ENCODE measurements around the gene PLN. TPM values are rescaled to one million over a fixed set of nuclear protein-coding genes. Genes with fewer than 3 reads are reported as not detected.

The PLN gene
- total RNA-seq, 2 donors from 2014 or later, result 382 to 468 TPM

- TF ChIP-seq, protein P1, sequence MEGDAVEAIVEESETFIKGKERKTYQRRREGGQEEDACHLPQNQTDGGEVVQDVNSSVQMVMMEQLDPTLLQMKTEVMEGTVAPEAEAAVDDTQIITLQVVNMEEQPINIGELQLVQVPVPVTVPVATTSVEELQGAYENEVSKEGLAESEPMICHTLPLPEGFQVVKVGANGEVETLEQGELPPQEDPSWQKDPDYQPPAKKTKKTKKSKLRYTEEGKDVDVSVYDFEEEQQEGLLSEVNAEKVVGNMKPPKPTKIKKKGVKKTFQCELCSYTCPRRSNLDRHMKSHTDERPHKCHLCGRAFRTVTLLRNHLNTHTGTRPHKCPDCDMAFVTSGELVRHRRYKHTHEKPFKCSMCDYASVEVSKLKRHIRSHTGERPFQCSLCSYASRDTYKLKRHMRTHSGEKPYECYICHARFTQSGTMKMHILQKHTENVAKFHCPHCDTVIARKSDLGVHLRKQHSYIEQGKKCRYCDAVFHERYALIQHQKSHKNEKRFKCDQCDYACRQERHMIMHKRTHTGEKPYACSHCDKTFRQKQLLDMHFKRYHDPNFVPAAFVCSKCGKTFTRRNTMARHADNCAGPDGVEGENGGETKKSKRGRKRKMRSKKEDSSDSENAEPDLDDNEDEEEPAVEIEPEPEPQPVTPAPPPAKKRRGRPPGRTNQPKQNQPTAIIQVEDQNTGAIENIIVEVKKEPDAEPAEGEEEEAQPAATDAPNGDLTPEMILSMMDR (IDR thresholded peaks at IDR 0.05), result no peak
- no peak for ATAC-seq (ENCODE audit: insufficient number of reproducible peaks, low FRiP score, low read depth)
- H3K27me3 ChIP-seq (replicated peaks; ENCODE audit: insufficient read depth), result no peaks in the 10 kb centered on the region
- no peak overlapping the region for H3K27ac ChIP-seq
- H3K4me1 ChIP-seq (ENCODE audit: control insufficient read depth in 1 of 2, low read depth in 2 of 2), result peaks cover 2 to 3% of the 10 kb centered on the region in 2 donors
- DNase-seq (ENCODE audit: low spot score), result no peak
- H3K36me3 ChIP-seq, result no peaks in the 10 kb centered on the region
- no peak overlapping the region for H3K4me3 ChIP-seq
- H3K9me3 ChIP-seq, result no peaks in the 10 kb centered on the region
Measured at GRCh38 chr6:118603372-118603771, 55.3 kb downstream of the PLN start.

DNA sequence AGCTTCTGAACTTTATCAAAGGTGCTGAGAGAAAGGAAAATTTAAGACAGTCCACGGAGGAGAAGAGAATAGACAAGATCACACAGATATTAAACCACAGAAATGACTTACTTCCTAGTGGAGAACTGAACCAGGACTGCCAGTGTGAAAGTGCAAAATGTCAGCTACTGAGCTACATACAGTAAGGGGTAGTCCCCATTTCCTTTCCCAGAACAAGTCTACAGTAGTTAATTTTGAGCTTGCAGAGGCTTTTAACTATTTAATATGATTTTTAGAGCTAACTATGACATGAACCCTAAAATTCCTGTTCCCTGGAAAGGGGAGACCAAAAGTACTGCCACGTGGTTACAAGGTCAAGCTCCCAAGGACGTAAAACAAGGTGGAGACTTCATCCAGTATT, 58.2 kb downstream of the PLN start:
- Histone ChIP-seq H3K27me3 (replicated peaks; ENCODE audit: insufficient read depth) (no peaks in the 10 kb centered on the region), H3K36me3 (no peaks in the 10 kb centered on the region), H3K9me3 (no peaks in the 10 kb centered on the region), H3K27ac (no peak overlapping the region), H3K4me3 (no peak overlapping the region), H3K4me1 (ENCODE audit: control insufficient read depth in 1 of 2, low read depth in 2 of 2) (no peaks in the 10 kb centered on the region)
- no peak for DNase-seq (ENCODE audit: low spot score)
- ATAC-seq (ENCODE audit: insufficient number of reproducible peaks, low FRiP score, low read depth), result no peak
- TF ChIP-seq, protein P1 (IDR thresholded peaks at IDR 0.05), result no peak

- Histone ChIP-seq H3K36me3 (no peaks in the 10 kb centered on the region), H3K4me1 (ENCODE audit: control insufficient read depth in 1 of 2, low read depth in 2 of 2) (no peaks in the 10 kb centered on the region), H3K4me3 (no peak overlapping the region), H3K27me3 (replicated peaks; ENCODE audit: insufficient read depth) (no peaks in the 10 kb centered on the region), H3K27ac (no peak overlapping the region), H3K9me3 (no peaks in the 10 kb centered on the region)
- DNase-seq (ENCODE audit: low spot score) (no peak), ATAC-seq (ENCODE audit: insufficient number of reproducible peaks, low FRiP score, low read depth) (no peak)
- TF ChIP-seq, protein P1 (IDR thresholded peaks at IDR 0.05), result no peak
Measured at GRCh38 chr6:118606858-118607257, 58.8 kb downstream of the PLN start.

Other genes starting within 250 kb of the PLN start
- gene CEP85L, start 103.3 kb downstream of the PLN start, total RNA-seq, result 10 to 100 TPM; 13.3 to 22.7 TPM

Measured in thoracic aorta (tissue), 2 donors.